Erythroblast (primary cell): ENCODE measurements around the gene MRPL51.

Experiments
- DNase-seq, 2 experiments: peaks; one replicate each; lab custom pipeline; 2025; lab: John Stamatoyannopoulos, UW
- GATA1 ChIP-seq: IDR thresholded peaks from 2 replicates; pipeline ENCODE4 v1.6.1; 2011; ENCODE audit warnings: low read depth, mild to moderate bottlenecking, control low read depth, low read length, moderate library complexity
- POLR2A ChIP-seq: IDR thresholded peaks from 2 replicates; pipeline ENCODE4 v1.6.1; 2011; ENCODE audit warnings: mild to moderate bottlenecking, low read length

The MRPL51 gene

DNA sequence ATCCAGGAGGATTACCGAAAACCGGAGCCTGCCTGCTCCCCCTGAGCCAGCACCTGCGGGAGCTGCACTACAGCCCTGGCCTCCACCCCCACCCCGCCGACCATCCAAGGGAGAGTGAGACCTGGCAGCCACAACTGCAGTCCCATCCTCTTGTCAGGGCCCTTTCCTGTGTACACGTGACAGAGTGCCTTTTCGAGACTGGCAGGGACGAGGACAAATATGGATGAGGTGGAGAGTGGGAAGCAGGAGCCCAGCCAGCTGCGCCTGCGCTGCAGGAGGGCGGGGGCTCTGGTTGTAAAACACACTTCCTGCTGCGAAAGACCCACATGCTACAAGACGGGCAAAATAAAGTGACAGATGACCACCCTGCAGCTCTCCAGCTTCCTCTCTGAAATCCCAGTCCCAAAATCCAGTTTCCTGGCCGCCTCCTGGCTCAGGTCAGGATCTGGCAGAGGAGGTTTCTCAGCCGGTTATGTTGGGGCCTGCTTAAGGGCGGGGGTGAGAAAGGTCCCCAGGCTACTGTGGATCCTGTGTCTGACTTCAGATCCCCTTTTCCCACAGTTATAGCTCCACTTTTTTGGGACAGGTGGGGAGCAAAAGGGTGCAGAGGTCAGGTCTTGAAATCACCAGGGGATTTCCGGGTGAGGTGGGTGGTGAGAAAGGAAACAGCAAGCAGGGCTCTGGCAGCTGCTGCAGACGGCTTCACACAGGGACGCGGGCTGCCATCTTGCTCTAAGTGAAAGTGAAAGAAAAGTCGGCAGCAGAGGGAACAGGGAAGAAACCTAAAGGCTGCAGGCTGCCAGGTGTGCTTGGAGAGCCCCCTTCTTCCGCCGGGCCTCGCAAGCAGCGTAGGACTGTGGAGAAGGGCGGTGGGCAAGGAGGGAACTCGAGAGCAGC is 41.5 kb downstream of the MRPL51 start, which contains the start of gene TAPBPL:
TAPBPL (plus strand) TSS at position 695 of the 897 bp plus-strand sequence. CDS start 207 bp downstream, outside the sequence.
- no peak for TF ChIP-seq GATA1
- TF ChIP-seq POLR2A = peak; percentile 75
- peak; percentile 83 to 87 for DNase-seq

DNA sequence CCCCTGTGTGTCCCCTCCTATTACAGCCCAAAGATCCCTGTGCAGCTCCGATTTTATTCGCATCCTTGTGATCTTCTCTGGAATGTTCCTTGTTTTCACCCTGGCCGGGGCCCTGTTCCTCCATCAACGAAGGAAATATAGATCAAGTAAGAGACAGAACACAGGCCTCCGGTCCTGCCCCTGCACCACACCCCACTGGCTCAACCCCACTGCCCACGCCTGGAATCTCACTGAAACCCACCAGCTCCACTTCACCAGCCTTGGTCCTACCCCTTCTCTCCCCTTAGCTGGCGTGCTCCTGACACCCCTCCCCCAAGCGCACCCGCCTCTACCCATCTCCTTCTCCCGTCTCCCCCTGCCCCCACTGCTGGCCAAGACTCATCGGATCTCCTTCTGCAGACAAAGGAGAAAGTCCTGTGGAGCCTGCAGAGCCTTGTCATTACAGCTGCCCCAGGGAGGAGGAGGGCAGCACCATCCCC is 42.2 kb downstream of the MRPL51 start:
- TF ChIP-seq POLR2A = no peak
- no peak for TF ChIP-seq GATA1
- peak; percentile 56 to 59 for DNase-seq

DNA sequence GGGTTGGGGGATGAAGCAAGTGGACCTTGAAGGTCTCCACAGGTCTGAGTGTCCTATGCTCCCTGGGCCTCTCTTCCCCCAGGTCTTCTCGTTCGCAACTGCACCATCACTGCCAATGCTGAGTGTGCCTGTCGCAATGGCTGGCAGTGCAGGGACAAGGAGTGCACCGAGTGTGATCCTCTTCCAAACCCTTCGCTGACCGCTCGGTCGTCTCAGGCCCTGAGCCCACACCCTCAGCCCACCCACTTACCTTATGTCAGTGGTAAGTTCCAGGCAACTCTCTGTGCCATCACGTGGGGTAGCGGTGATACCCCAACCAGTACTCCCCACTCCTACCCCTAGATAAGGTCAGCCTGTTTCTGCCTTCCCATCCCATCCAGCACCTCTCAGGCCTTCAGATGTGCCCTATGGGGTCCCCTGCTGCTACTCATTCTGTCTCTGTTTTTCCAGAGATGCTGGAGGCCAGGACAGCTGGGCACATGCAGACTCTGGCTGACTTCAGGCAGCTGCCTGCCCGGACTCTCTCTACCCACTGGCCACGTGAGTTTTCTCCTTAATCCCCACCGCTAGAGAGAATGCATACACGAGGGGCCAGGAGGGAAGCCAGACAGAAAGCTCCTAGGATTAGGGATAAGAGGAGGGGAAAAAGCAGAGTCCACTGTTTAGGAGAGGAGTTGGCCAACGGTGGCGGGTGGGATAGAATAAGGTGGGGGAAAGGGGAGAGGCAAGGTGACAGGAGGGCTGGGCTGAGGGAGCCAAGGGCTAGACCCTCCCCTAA is 42.8 kb downstream of the MRPL51 start:
- DNase-seq = no peak
- TF ChIP-seq POLR2A (no peak), GATA1 (no peak)

DNA sequence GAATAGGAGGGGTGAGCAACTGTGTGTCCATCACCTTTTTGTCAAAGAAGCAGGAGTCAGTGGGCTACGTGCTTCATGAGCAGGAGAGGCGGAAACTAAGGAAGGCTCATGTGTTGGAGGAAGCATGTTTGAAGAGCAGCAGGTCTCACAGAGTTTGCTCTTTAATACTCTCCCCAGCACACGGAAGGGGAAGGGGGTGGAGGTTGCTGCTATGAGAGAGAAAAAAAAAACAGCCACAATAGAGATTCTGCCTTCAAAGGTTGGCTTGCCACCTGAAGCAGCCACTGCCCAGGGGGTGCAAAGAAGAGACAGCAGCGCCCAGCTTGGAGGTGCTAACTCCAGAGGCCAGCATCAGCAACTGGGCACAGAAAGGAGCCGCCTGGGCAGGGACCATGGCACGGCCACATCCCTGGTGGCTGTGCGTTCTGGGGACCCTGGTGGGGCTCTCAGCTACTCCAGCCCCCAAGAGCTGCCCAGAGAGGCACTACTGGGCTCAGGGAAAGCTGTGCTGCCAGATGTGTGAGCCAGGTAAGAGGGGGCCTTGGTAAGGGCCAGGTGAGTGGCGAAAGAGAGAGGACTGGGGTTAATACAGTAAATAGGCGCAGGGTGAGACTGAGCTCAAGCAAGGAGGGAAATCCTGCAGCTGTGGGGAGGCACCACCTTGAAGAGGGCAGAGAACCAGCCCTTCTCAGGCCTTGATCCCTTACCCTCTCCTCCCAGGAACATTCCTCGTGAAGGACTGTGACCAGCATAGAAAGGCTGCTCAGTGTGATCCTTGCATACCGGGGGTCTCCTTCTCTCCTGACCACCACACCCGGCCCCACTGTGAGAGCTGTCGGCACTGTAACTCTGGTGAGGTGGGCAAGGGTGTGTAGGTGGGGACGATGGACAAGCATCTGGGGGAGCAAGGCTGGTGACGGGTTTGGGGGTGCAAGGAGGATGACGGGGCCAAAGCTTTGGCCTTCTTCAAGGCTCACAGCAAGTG is 48.1 kb downstream of the MRPL51 start, which contains the start of gene CD27:
CD27 (plus strand) TSS at position 252 of the 985 bp plus-strand sequence; CDS start at position 393, 141 bp downstream.
- TF ChIP-seq POLR2A = no peak
- no peak for TF ChIP-seq GATA1
- no peak for DNase-seq

DNA sequence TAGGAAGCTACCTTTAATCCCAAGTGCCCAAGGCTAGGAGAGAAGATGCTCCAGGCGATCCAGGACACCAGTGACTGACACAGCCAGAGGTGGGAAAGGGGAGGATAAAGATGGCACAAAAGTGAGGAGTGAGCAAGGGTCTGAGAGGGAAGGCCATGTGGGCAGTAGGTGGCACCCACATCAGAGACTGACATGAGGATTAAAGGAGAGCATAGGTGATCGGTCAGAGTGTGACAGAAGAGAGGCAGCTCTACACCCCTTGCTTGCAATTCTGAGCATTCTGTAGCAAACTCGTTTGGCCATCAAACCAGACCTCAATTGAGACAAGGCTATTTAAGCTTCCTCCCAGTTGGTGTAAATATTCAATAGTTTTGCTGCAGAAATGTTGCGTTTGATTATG is 49.0 kb downstream of the MRPL51 start:
- DNase-seq = no peak
- TF ChIP-seq GATA1 (no peak), POLR2A (no peak)

DNA sequence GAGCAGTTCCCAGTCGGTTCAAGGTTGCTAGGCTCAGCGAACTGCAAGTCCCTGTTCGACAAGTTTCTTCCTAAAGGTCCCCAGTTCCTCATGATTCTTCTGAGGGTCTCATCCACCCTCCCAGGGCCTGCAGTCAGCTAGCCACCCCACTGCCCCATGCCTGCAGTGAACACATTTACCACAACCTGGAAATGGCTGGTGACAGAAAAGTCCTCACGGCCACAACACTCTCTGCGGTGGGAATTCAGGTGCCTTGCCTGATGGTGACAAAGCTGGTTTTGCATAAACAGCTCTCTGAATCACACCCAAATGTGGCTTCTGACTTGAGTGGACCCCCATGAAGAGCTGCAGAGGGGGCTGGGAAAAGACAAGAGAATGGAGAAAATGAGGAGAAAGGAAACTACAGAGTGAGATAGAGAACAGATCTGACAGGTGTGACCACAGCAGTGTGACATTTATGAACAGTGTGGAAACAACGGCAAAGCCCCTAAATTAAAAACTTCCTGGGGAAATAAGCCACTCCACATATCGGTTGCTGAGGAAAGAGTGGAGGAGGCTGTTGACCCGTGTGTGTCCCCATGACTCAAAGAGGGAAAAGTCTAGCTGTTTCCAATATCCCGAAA is 49.6 kb downstream of the MRPL51 start:
- no peak for DNase-seq
- no peak for TF ChIP-seq GATA1
- TF ChIP-seq POLR2A = no peak

DNA sequence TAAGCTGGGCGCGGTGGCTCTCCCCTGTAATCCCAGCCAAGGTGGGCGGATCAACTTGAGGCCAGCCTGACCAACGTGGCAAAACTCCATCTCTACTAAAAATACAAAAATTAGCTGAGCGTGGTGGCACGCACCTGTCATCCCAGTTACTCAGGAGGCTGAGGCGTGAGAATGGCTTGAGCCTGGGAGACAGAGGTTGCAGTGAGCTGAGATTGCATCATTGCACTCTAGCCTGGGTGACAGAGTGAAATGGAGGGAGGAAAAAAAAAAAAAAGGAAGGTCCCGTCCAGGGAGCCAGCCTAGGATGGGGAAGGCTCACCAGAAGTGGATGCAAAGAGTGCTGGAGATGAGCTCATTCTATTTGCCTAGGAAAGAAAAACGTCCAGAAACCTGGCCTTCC is 50.2 kb downstream of the MRPL51 start:
- DNase-seq = no peak
- TF ChIP-seq POLR2A = no peak
